Measurements from ENCODE around the gene EXOC6B.

DNA sequence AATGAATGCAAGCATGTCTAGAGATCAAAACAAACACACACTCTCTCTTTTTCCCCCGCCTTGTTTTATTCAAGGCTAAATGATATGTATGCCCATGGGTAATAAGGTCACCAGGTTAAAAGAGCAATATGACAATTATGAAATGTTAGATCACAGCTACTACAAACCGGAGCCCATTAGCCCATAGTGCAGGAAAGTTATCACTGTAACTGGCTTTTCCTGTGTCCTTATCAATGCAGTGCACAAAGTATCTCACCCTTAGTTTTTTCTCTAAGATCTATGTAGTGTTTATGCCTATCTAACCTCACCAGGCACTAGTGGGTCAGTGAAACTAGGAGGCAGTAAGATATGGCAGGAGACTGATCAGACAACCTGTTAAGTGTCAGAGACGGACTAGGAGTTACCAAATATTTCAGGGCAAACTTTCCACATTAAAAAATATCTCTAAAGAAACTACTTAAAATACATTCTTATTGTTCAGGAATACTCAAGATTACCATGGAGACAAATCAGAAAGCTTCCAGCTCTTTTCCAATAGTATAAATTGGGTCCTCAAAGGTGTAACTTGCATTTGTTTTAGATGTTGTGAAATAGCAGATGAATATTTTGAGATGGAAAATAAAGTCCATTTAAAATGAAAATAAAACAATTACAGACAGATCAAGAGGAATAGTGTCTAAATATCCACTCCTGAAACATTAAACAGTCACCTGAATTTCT lies 282.2 kb downstream of the EXOC6B start:
- TF ChIP-seq SAFB2 (IDR thresholded peaks at IDR 0.05; ENCODE audit: borderline replicate concordance, low read depth, low read length, severe bottlenecking), result no peak
- TF ChIP-seq, protein P1, sequence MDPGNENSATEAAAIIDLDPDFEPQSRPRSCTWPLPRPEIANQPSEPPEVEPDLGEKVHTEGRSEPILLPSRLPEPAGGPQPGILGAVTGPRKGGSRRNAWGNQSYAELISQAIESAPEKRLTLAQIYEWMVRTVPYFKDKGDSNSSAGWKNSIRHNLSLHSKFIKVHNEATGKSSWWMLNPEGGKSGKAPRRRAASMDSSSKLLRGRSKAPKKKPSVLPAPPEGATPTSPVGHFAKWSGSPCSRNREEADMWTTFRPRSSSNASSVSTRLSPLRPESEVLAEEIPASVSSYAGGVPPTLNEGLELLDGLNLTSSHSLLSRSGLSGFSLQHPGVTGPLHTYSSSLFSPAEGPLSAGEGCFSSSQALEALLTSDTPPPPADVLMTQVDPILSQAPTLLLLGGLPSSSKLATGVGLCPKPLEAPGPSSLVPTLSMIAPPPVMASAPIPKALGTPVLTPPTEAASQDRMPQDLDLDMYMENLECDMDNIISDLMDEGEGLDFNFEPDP (CRISPR knock-in tag; IDR thresholded peaks at IDR 0.05), result no peak
- TF ChIP-seq POLR2A (conservative IDR thresholded peaks at IDR 0.05), result no peak
- TF ChIP-seq ZNF133 (CRISPR knock-in tag; IDR thresholded peaks at IDR 0.05), result no peak
- TF ChIP-seq ZNF253 (CRISPR knock-in tag; conservative IDR thresholded peaks at IDR 0.05), result no peak
- TF ChIP-seq, protein P2, sequence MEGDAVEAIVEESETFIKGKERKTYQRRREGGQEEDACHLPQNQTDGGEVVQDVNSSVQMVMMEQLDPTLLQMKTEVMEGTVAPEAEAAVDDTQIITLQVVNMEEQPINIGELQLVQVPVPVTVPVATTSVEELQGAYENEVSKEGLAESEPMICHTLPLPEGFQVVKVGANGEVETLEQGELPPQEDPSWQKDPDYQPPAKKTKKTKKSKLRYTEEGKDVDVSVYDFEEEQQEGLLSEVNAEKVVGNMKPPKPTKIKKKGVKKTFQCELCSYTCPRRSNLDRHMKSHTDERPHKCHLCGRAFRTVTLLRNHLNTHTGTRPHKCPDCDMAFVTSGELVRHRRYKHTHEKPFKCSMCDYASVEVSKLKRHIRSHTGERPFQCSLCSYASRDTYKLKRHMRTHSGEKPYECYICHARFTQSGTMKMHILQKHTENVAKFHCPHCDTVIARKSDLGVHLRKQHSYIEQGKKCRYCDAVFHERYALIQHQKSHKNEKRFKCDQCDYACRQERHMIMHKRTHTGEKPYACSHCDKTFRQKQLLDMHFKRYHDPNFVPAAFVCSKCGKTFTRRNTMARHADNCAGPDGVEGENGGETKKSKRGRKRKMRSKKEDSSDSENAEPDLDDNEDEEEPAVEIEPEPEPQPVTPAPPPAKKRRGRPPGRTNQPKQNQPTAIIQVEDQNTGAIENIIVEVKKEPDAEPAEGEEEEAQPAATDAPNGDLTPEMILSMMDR (IDR thresholded peaks at IDR 0.05 in 2 of 3, conservative IDR thresholded peaks at IDR 0.05 in 1 of 3; ENCODE audit: insufficient read depth in 2 of 3, low read depth in 1 of 3, low read length in 3 of 3), result no peak
- TF ChIP-seq HNRNPL (IDR thresholded peaks at IDR 0.05; ENCODE audit: low read depth, low read length), result no peak
- no peak for TF ChIP-seq KLF13 (tag; IDR thresholded peaks at IDR 0.05; ENCODE audit: borderline replicate concordance, low read depth)
- TF ChIP-seq, protein P3, sequence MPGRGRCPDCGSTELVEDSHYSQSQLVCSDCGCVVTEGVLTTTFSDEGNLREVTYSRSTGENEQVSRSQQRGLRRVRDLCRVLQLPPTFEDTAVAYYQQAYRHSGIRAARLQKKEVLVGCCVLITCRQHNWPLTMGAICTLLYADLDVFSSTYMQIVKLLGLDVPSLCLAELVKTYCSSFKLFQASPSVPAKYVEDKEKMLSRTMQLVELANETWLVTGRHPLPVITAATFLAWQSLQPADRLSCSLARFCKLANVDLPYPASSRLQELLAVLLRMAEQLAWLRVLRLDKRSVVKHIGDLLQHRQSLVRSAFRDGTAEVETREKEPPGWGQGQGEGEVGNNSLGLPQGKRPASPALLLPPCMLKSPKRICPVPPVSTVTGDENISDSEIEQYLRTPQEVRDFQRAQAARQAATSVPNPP (IDR thresholded peaks at IDR 0.05; ENCODE audit: borderline replicate concordance, insufficient read depth, insufficient read length), result no peak
- no peak for TF ChIP-seq POLR2AphosphoS2 (IDR thresholded peaks at IDR 0.05; ENCODE audit: low read length)
- TF ChIP-seq GATAD2A (IDR thresholded peaks at IDR 0.05), result no peak
- TF ChIP-seq, protein P4, sequence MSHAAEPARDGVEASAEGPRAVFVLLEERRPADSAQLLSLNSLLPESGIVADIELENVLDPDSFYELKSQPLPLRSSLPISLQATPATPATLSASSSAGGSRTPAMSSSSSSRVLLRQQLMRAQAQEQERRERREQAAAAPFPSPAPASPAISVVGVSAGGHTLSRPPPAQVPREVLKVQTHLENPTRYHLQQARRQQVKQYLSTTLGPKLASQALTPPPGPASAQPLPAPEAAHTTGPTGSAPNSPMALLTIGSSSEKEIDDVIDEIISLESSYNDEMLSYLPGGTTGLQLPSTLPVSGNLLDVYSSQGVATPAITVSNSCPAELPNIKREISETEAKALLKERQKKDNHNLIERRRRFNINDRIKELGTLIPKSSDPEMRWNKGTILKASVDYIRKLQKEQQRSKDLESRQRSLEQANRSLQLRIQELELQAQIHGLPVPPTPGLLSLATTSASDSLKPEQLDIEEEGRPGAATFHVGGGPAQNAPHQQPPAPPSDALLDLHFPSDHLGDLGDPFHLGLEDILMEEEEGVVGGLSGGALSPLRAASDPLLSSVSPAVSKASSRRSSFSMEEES (CRISPR knock-in tag; IDR thresholded peaks at IDR 0.05), result no peak

Data from K562 (cell line).